Stomach (tissue), 19 donors: ENCODE measurements around the gene HSPB7. TPM values are rescaled to one million over a fixed set of nuclear protein-coding genes. Genes with fewer than 3 reads are reported as not detected.

Source experiments
- DNase-seq, 2 donors: peaks; one replicate each; pipeline versions ENCODE4 v3.0.0 to v3.0.0-alpha.2; 2013 to 2019
- H3K27ac ChIP-seq, 5 donors: fragments of 200-600 bp in 4 of 5; sonication (generic) in 4 of 5; one replicate each; pipeline ENCODE4 v1.5.1; 2013 to 2019; ENCODE audit warnings: mild to moderate bottlenecking in 1 of 5, moderate library complexity in 1 of 5
- H3K27me3 ChIP-seq, 3 donors: fragments of 200-600 bp; sonication (generic); one replicate each; pipeline ENCODE4 v1.5.1; 2017 to 2019; ENCODE audit warnings: mixed run types in 1 of 3
- H3K36me3 ChIP-seq, 4 donors: fragments of 200-600 bp; sonication (generic); 1 replicate in 3 of 4; 2 replicates in 1 of 4; pipeline ENCODE4 v1.5.1; 2016 to 2019
- H3K4me1 ChIP-seq, 4 donors: fragments of 200-600 bp; sonication (generic); one replicate each; pipeline ENCODE4 v1.5.1; 2016 to 2019
- H3K4me3 ChIP-seq, 4 donors: fragments of 200-600 bp; sonication (generic) in 3 of 4; one replicate each; pipeline ENCODE4 v1.5.1; 2016 to 2019; ENCODE audit warnings: mild to moderate bottlenecking in 1 of 4
- H3K9me3 ChIP-seq, 4 donors: fragments of 200-600 bp; sonication (generic); one replicate each; pipeline ENCODE4 v1.5.1; 2016 to 2019
- CTCF ChIP-seq, 7 experiments: fragments of 450-650 bp in 4 of 7; fragments of 200-600 bp in 3 of 7; sonication (generic) in 3 of 7; IDR thresholded peaks; one replicate each; pipeline ENCODE4 v1.5.1; 2016 to 2019; ENCODE audit warnings: antibody characterized with exemption in 7 of 7, control low read depth in 2 of 7, mild to moderate bottlenecking in 1 of 7
- EP300 ChIP-seq: sonication (generic); formaldehyde crosslinking; IDR thresholded peaks from one replicate; pipeline ENCODE4 v1.6.1; 2017; ENCODE audit warnings: antibody characterized with exemption
- POLR2A ChIP-seq, 4 donors: fragments of 450-650 bp; IDR thresholded peaks; one replicate each; pipeline ENCODE4 v1.6.1; 2016; ENCODE audit warnings: antibody characterized with exemption in 4 of 4, control low read depth in 2 of 4, mild to moderate bottlenecking in 1 of 4, moderate library complexity in 1 of 4
- POLR2AphosphoS5 ChIP-seq, 3 donors: sonication (generic); formaldehyde crosslinking; IDR thresholded peaks; one replicate each; pipeline ENCODE4 v1.6.1; 2016; ENCODE audit warnings: antibody characterized with exemption in 3 of 3
- WGBS, 5 donors: extraction: QIAGEN DNeasy Blood & Tissue Kit in 3 of 5; methylation state at CpG; one replicate each; pipeline versions ENCODE4 v1.1.5 to v1.1.7; 2013 to 2018; 5-methylcytosine and 5-hydroxymethylcytosine counted together
- intact Hi-C: fragments of 100-400 bp; cut with DNase I; formaldehyde crosslinking; loops from one replicate; pipeline ENCODE4 v1.15.1; 2023; ENCODE audit warnings: low total_unique reads
- long read RNA-seq, 10 donors: transcript quantifications; one replicate each; lab custom pipeline, GENCODE V29; 2026
- polyA plus RNA-seq, 3 donors: library from polyadenylated mRNA; stranded (reverse); fragments of 200-250 nt; gene quantifications; one replicate each; pipeline ENCODE4 v1.2.3, GENCODE V29; 2013
- total RNA-seq, 5 donors: library from RNA; depleted of rRNA; stranded (reverse); fragments of >200 nt; gene quantifications; one replicate each; pipeline versions ENCODE4 v1.1.0 to v1.2.3, GENCODE V29; 2014 to 2016
- donor health status: healthy with polysubstance abuse.
- donor health status: Bipolar disorder and iron deficiency.
- donor health status: healthy.

Gene HSPB7
- total RNA-seq, result 10 to 100 TPM in 4 of 5 donors, 1 to 10 TPM in 1; 9.9 to 83.5 (median 32.1) TPM
- polyA plus RNA-seq, result 10 to 100 TPM; 11.8 to 32.0 (median 14.2) TPM
- long read RNA-seq, donor 1, partial matches to known transcripts, result 0 of 5 reads
- long read RNA-seq, donor 1, other reads (novel, unspliced or antisense), result 0 of 5 reads
- long read RNA-seq, donor 2, partial matches to known transcripts, result 0 of 2 reads
- long read RNA-seq, donor 2, other reads (novel, unspliced or antisense), result 0 of 2 reads
- long read RNA-seq, donor 3, partial matches to known transcripts, result 0 of 7 reads
- long read RNA-seq, donor 3, other reads (novel, unspliced or antisense), result 0 of 7 reads
- long read RNA-seq, donor 4, partial matches to known transcripts, result 0 of 1 reads
- long read RNA-seq, donor 4, other reads (novel, unspliced or antisense), result 0 of 1 reads
- long read RNA-seq, donor 5, transcript HSPB7-201 (3 exons, 2,892 nt), result major isoform, 5 of 10 reads
- long read RNA-seq, donor 5, partial matches to known transcripts, result 0 of 10 reads
- long read RNA-seq, donor 5, other reads (novel, unspliced or antisense), result 0 of 10 reads
- long read RNA-seq, donor 6, result 0 reads
- long read RNA-seq, donor 7, transcript HSPB7-201 (3 exons, 2,892 nt), result major isoform, 6 of 16 reads
- long read RNA-seq, donor 7, partial matches to known transcripts, result 0 of 16 reads
- long read RNA-seq, donor 7, other reads (novel, unspliced or antisense), result 0 of 16 reads
- long read RNA-seq, donor 8, partial matches to known transcripts, result 0 of 3 reads
- long read RNA-seq, donor 8, other reads (novel, unspliced or antisense), result 0 of 3 reads
- long read RNA-seq, donor 9, partial matches to known transcripts, result 0 of 1 reads
- long read RNA-seq, donor 9, other reads (novel, unspliced or antisense), result 0 of 1 reads
- long read RNA-seq, donor 10, partial matches to known transcripts, result 0 of 5 reads
- long read RNA-seq, donor 10, other reads (novel, unspliced or antisense), result 0 of 5 reads

GRCh38 chr1:16017461-16018303 is at the start of gene HSPB7:
HSPB7 (minus strand) TSS chr1:16018043; CDS start chr1:16017963, 80 bp downstream.
- Histone ChIP-seq H3K9me3 (no peaks in the 10 kb centered on the region), H3K4me1 (peaks cover 46 to 90% (median 64%) of the 10 kb centered on the region in 4 donors), H3K4me3 (peak within 1 kb of the TSS; percentile 18 to 44 (median 42)), H3K27ac (peak within 1 kb of the TSS; percentile 63 to 91 (median 82)), H3K27me3 (no peaks in the 10 kb centered on the region), H3K36me3 (no peaks in the 10 kb centered on the region)
- WGBS, 5 donors, result 21 to 33% (median 26%) methylated on average over 24 to 37 of the region's 37 CpGs
- TF ChIP-seq POLR2A (IDR thresholded peaks at IDR 0.05), result no peak
- TF ChIP-seq CTCF (IDR thresholded peaks at IDR 0.05), result no peak
- TF ChIP-seq POLR2AphosphoS5 (IDR thresholded peaks at IDR 0.05), result peak; percentile 51 to 86 (median 84)
- TF ChIP-seq EP300, result peak; percentile 58
- DNase-seq, result peak; percentile 81 to 92
- intact Hi-C loops, result no loop called here

GRCh38 chr1:16067127-16067768 is 49.4 kb upstream of the HSPB7 start:
- no peaks in the 10 kb centered on the region for H3K9me3 ChIP-seq
- no peaks in the 10 kb centered on the region for H3K36me3 ChIP-seq
- intact Hi-C loops, result no loop called here
- DNase-seq, result peak; percentile 57 to 95
- H3K27ac ChIP-seq, result peak overlapping the region in 2 of 5 donors; percentile 29 to 37
- TF ChIP-seq CTCF (IDR thresholded peaks at IDR 0.05) (no peak), POLR2A (IDR thresholded peaks at IDR 0.05) (no peak), EP300 (no peak), POLR2AphosphoS5 (IDR thresholded peaks at IDR 0.05) (no peak)
- peaks cover 0 to 3% (median 0%) of the 10 kb centered on the region in 3 donors for H3K27me3 ChIP-seq
- H3K4me3 ChIP-seq, result no peak overlapping the region
- peaks cover 16 to 29% (median 22%) of the 10 kb centered on the region in 4 donors for H3K4me1 ChIP-seq
- 28 to 53% (median 39%) methylated on average over 4 to 6 of the region's 6 CpGs for WGBS, 5 donors

GRCh38 chr1:16066245-16066644 is 48.4 kb upstream of the HSPB7 start:
- Histone ChIP-seq H3K9me3 (no peaks in the 10 kb centered on the region), H3K4me3 (no peak overlapping the region), H3K36me3 (no peaks in the 10 kb centered on the region), H3K27ac (no peak overlapping the region), H3K4me1 (peaks cover 16 to 29% (median 22%) of the 10 kb centered on the region in 4 donors), H3K27me3 (no peaks in the 10 kb centered on the region)
- 76 to 89% (median 83%) methylated on average over 3 to 4 of the region's 4 CpGs for WGBS, 5 donors
- intact Hi-C loops, result no loop called here
- DNase-seq, result no peak
- TF ChIP-seq POLR2A (IDR thresholded peaks at IDR 0.05) (no peak), CTCF (IDR thresholded peaks at IDR 0.05) (no peak), POLR2AphosphoS5 (IDR thresholded peaks at IDR 0.05) (no peak), EP300 (no peak)
